Kidney (tissue), 19 donors: ENCODE data around the gene CASTOR2. TPM values are rescaled to one million over a fixed set of nuclear protein-coding genes. Genes with fewer than 3 reads are reported as not detected.
"Not testable (repeated sequence)": the region's sequence is repeated elsewhere in the genome, so short reads cannot be mapped to it uniquely, and the experiment has no call there.

Source experiments
- DNase-seq, 5 donors: peaks; one replicate each; pipeline ENCODE4 v3.0.0-alpha.2; 2013 to 2020
- FAIRE-seq: peaks from 2 replicates; lab custom pipeline; 2012; peaks lifted over from hg19 to GRCh38; lab: Jason Lieb, UNC
- H3K27ac ChIP-seq, 2 donors: one replicate each; pipeline ENCODE4 v1.7.0; 2013; ENCODE audit warnings: low read depth in 2 of 2, low read length in 2 of 2, inconsistent platforms in 1 of 2
- H3K27me3 ChIP-seq: one replicate; pipeline ENCODE4 v1.7.1; 2013; ENCODE audit warnings: low read length, inconsistent platforms; ENCODE audit not compliant: control insufficient read depth, insufficient read depth
- H3K36me3 ChIP-seq, 3 donors: one replicate each; pipeline versions ENCODE4 v1.7.0 to v1.7.1; 2013; ENCODE audit warnings: low read length in 3 of 3, control low read depth in 1 of 3, inconsistent platforms in 1 of 3; ENCODE audit not compliant: insufficient read depth in 3 of 3, control insufficient read depth in 2 of 3
- H3K4me1 ChIP-seq, 3 donors: one replicate each; pipeline versions ENCODE4 v1.7.0 to v1.7.1; 2013; ENCODE audit warnings: low read length in 3 of 3, inconsistent platforms in 1 of 3, low read depth in 1 of 3; ENCODE audit not compliant: control insufficient read depth in 2 of 3, insufficient read depth in 2 of 3
- H3K4me3 ChIP-seq, 3 donors: one replicate each; pipeline versions ENCODE4 v1.7.0 to v1.8.1; 2013; ENCODE audit warnings: low read length in 3 of 3, control low read depth in 1 of 3, inconsistent platforms in 1 of 3
- H3K9ac ChIP-seq, 3 donors: one replicate each; pipeline versions ENCODE4 v1.7.0 to v1.7.1; 2013; ENCODE audit warnings: low read length in 3 of 3, control low read depth in 1 of 3, inconsistent platforms in 1 of 3
- H3K9me3 ChIP-seq, 3 donors: one replicate each; pipeline versions ENCODE4 v1.7.0 to v1.7.1; 2013; ENCODE audit warnings: low read length in 3 of 3, control low read depth in 1 of 3, inconsistent platforms in 1 of 3; ENCODE audit not compliant: control insufficient read depth in 2 of 3, insufficient read depth in 1 of 3
- intact Hi-C: fragments of 100-400 bp; cut with DNase I; formaldehyde crosslinking; loops from one replicate; pipeline ENCODE4 v1.11.1; 2022
- long read RNA-seq, 10 donors: library from polyadenylated mRNA in 1 of 10; unstranded in 1 of 10; transcript quantifications; one replicate each; pipeline ENCODE4 v2.0.0 and lab custom pipeline, GENCODE V29; 2021 to 2026
- polyA plus RNA-seq: library from polyadenylated mRNA; stranded (reverse); fragments of 350-450 nt; fragmentation: Illumina TruSeq; extraction: RNeasy Lipid Tissue Mini Kit (QIAGEN cat#74804); gene quantifications from one replicate; pipeline ENCODE4 v1.2.3, GENCODE V29; 2014; ENCODE audit warnings: low read depth, low replicate concordance; ENCODE audit not compliant: insufficient read depth
- total RNA-seq: library from RNA; stranded (reverse); fragmentation: NEBNext Ultra II Directional; extraction: Animal tissue kit (Norgen Biotek cat#: 25700); gene quantifications from one replicate; pipeline ENCODE4 v1.2.1, GENCODE V29; 2021
- donor health status: control.
- donor health status: control.
- donor health status: DM: yes; HTN: yes; CAD: no.
- donor health status: Normal renal cell carcinoma (clear cell type).

Gene CASTOR2
- total RNA-seq (9.9 TPM), polyA plus RNA-seq (0.71 TPM)
- long read RNA-seq, donor 1, partial matches to known transcripts: 20 of 22 reads
- long read RNA-seq, donor 1, other reads (novel, unspliced or antisense): 0 of 22 reads
- long read RNA-seq, donor 2, partial matches to known transcripts: 6 of 6 reads
- long read RNA-seq, donor 2, other reads (novel, unspliced or antisense): 0 of 6 reads
- long read RNA-seq, donor 3, partial matches to known transcripts: 28 of 29 reads
- long read RNA-seq, donor 3, other reads (novel, unspliced or antisense): 0 of 29 reads
- long read RNA-seq, donor 4, partial matches to known transcripts: 0 of 1 reads
- long read RNA-seq, donor 4, other reads (novel, unspliced or antisense): 0 of 1 reads
- long read RNA-seq, donor 5: 0 reads
- long read RNA-seq, donor 6, partial matches to known transcripts: 0 of 1 reads
- long read RNA-seq, donor 6, other reads (novel, unspliced or antisense): 0 of 1 reads
- long read RNA-seq, donor 7, partial matches to known transcripts: 0 of 1 reads
- long read RNA-seq, donor 7, other reads (novel, unspliced or antisense): 1 of 1 reads
- long read RNA-seq, donor 8, partial matches to known transcripts: 15 of 15 reads
- long read RNA-seq, donor 8, other reads (novel, unspliced or antisense): 0 of 15 reads
- long read RNA-seq, donor 9: 0 reads
- long read RNA-seq, donor 10: 0 reads

- H3K9ac ChIP-seq, H3K4me3 ChIP-seq, H3K36me3 ChIP-seq, H3K27me3 ChIP-seq, intact Hi-C loops, H3K4me1 ChIP-seq, FAIRE-seq, H3K27ac ChIP-seq, H3K9me3 ChIP-seq: not testable (repeated sequence)
- peak in 1 of 5 donors; percentile 89 for DNase-seq
Measured at GRCh38 chr7:74964511-74965119, at the start of gene CASTOR2. TSS of gene CASTOR2 (plus strand) at chr7:74964705. CDS start at chr7:74964986, 281 bp downstream.

- H3K9me3 ChIP-seq, DNase-seq, intact Hi-C loops, FAIRE-seq, H3K36me3 ChIP-seq, H3K9ac ChIP-seq, H3K27ac ChIP-seq, H3K27me3 ChIP-seq, H3K4me3 ChIP-seq, H3K4me1 ChIP-seq: not testable (repeated sequence)
Measured at GRCh38 chr7:74922321-74922890, 42.1 kb upstream of the CASTOR2 start.

- H3K27ac ChIP-seq, intact Hi-C loops, H3K36me3 ChIP-seq, H3K9ac ChIP-seq, FAIRE-seq, H3K4me1 ChIP-seq, H3K4me3 ChIP-seq, H3K27me3 ChIP-seq, H3K9me3 ChIP-seq: not testable (repeated sequence)
- peak in 1 of 5 donors; percentile 13 for DNase-seq
Measured at GRCh38 chr7:74923644-74924043, 40.9 kb upstream of the CASTOR2 start.

DNA sequence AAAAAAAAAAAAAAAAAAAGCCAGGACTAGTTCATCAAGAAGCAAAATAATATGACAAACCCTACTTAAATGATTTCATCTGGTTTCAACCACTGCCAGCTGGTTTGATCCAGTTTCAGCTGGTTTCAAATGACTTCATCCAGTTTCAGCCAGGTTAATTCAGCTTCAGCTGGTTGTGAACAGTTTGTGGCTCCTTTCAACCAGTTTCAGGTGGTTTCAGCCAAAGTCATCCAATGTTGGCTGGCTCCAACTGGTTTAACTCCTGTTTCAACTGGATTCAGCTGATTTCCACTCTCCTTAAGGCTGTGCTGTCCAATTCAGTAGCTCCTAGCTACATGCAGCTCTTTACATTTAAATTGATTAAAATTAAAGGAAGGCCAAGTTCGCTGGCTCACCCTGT is 37.5 kb upstream of the CASTOR2 start:
- intact Hi-C loops, FAIRE-seq, H3K9ac ChIP-seq: not testable (repeated sequence)

DNA sequence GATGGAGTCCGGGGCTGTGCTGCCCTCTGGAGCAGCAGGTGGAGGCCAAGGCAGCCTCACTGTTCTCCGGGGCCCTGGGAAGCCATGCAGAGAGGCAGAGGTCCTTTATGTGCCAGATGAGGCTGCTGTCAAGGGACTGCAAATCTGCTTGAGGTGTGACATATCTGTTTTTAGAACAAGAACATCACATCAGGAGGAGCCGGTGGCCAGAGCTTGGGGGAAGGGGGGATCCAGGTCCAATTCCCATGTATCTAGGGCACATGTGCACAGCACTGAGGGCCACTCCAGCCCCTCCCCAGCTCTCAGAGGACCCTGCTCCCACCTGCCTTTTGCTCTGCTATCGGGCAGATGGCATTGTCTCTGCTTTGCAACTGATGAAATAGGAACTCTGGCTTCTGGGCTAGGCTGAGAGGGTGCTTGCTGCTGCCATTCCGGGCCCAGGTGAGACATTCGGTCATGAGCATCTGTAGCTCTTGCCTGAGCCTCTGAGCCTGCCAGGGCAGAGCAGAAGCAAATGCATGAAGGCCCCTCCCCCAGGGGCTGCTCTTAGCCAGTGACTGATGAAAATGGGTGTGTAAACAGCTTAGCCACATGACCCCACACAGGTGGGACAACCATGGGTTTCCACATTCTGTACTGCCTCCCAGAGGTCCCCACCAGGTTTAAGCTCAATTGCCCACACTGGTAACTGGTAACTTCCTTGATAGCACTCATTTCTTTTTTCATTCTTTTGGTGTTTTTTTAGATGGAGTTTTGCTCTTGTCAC is 32.8 kb upstream of the CASTOR2 start:
- H3K9ac ChIP-seq, FAIRE-seq, H3K27ac ChIP-seq, H3K4me1 ChIP-seq, intact Hi-C loops, H3K9me3 ChIP-seq, DNase-seq, H3K36me3 ChIP-seq, H3K4me3 ChIP-seq, H3K27me3 ChIP-seq: not testable (repeated sequence)

More for the DNA sequence above, 37.5 kb upstream of the CASTOR2 start:
- not testable (repeated sequence) for H3K4me1 ChIP-seq, H3K9me3 ChIP-seq, H3K27me3 ChIP-seq, H3K27ac ChIP-seq, H3K4me3 ChIP-seq, DNase-seq, H3K36me3 ChIP-seq

DNA sequence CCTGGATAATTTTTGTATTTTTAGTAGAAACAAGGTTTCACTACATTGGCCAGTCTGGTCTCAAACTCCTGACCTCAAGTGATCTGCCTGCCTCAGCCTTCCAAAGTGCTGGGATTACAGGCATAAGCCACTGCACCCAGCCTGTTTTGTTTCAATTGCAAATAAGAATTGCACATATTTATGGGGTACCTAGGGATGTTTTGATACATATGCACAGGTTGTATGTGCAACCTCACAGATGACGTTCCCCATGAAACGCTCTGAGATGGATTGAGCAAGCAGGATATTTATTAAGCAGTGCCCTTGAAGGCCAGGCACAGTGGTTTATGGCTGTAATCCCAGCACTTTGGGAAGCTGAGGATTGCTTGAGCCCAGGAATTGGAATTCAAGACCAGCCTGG is 25.1 kb upstream of the CASTOR2 start:
- H3K9me3 ChIP-seq, intact Hi-C loops, H3K36me3 ChIP-seq, H3K4me1 ChIP-seq, H3K4me3 ChIP-seq, H3K27me3 ChIP-seq, H3K27ac ChIP-seq, DNase-seq, H3K9ac ChIP-seq, FAIRE-seq: not testable (repeated sequence)

DNA sequence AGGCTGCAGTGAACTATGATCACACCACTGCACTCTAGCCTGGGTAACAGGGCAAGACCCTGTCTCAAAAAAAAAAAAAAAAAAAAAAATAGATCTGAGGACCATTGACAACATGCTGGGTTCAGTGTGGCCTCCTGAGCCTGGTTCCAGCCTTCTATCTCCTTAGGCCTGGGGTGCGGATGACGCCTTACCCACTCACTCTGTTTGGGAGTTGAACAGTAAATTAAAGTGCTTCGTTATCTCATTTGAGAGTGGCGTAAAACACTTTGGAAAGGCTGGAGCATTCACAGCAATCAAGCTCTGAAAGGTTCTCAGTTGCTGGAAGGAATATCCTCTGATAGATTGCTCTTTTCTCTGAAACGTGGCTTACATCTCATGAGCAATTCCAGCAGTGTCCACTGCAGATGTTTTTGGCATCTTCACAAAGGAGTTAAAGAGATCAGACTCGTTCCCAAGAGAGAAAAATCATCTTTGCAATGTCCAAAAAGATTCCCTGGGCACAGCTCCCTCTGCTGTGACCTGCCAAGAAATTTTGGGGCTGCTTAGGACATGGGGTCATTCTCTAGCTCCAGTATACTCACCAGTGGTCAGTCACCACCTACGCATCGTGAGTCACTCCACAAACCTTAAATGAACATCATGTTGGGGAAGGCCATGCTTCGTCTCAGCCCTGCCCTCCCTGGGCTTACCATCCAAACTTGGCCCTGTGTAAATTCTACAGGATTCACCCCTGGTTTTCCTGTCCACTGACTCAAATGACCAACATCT is 23.0 kb upstream of the CASTOR2 start:
- H3K9ac ChIP-seq, H3K27me3 ChIP-seq, H3K4me1 ChIP-seq, H3K4me3 ChIP-seq, intact Hi-C loops, H3K27ac ChIP-seq, H3K36me3 ChIP-seq, DNase-seq, H3K9me3 ChIP-seq, FAIRE-seq: not testable (repeated sequence)
